ENCODE results near the gene PNKP. TPM values are rescaled to one million over a fixed set of nuclear protein-coding genes. Genes with fewer than 3 reads are reported as not detected.

The PNKP gene
- total and polyA plus RNA-seq, 10 of the 15 experiments (the other 5 are each of a cell fraction or from before 2014, with no cell fraction given) = 2.9 to 82.3 (median 33.2) TPM

- TF ChIP-seq, protein P1, sequence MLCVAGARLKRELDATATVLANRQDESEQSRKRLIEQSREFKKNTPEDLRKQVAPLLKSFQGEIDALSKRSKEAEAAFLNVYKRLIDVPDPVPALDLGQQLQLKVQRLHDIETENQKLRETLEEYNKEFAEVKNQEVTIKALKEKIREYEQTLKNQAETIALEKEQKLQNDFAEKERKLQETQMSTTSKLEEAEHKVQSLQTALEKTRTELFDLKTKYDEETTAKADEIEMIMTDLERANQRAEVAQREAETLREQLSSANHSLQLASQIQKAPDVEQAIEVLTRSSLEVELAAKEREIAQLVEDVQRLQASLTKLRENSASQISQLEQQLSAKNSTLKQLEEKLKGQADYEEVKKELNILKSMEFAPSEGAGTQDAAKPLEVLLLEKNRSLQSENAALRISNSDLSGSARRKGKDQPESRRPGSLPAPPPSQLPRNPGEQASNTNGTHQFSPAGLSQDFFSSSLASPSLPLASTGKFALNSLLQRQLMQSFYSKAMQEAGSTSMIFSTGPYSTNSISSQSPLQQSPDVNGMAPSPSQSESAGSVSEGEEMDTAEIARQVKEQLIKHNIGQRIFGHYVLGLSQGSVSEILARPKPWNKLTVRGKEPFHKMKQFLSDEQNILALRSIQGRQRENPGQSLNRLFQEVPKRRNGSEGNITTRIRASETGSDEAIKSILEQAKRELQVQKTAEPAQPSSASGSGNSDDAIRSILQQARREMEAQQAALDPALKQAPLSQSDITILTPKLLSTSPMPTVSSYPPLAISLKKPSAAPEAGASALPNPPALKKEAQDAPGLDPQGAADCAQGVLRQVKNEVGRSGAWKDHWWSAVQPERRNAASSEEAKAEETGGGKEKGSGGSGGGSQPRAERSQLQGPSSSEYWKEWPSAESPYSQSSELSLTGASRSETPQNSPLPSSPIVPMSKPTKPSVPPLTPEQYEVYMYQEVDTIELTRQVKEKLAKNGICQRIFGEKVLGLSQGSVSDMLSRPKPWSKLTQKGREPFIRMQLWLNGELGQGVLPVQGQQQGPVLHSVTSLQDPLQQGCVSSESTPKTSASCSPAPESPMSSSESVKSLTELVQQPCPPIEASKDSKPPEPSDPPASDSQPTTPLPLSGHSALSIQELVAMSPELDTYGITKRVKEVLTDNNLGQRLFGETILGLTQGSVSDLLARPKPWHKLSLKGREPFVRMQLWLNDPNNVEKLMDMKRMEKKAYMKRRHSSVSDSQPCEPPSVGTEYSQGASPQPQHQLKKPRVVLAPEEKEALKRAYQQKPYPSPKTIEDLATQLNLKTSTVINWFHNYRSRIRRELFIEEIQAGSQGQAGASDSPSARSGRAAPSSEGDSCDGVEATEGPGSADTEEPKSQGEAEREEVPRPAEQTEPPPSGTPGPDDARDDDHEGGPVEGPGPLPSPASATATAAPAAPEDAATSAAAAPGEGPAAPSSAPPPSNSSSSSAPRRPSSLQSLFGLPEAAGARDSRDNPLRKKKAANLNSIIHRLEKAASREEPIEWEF (IDR thresholded peaks at IDR 0.05; ENCODE audit: insufficient replicate concordance, low read depth, low read length) = peak; percentile 15
- peak; percentile 16; the same call in 1 of the 2 replicates for TF ChIP-seq SMC3 (IDR thresholded peaks at IDR 0.05; ENCODE audit: borderline replicate concordance, low read length)
- TF ChIP-seq NFIC (IDR thresholded peaks at IDR 0.05; ENCODE audit: low read depth, low read length) = peak; percentile 83; the same call in 1 of the 2 replicates
- TF ChIP-seq RCOR1 (conservative IDR thresholded peaks at IDR 0.05; ENCODE audit: low read depth, low read length) = 0 out of 2 replicates have a peak, but pooled peaks have one; percentile 50
- TF ChIP-seq RELB (IDR thresholded peaks at IDR 0.05; ENCODE audit: low read depth) = peak; percentile 84
- TF ChIP-seq SP1 (IDR thresholded peaks at IDR 0.05; ENCODE audit: low read depth, low read length) = peak; percentile 76
- TF ChIP-seq, protein P2, sequence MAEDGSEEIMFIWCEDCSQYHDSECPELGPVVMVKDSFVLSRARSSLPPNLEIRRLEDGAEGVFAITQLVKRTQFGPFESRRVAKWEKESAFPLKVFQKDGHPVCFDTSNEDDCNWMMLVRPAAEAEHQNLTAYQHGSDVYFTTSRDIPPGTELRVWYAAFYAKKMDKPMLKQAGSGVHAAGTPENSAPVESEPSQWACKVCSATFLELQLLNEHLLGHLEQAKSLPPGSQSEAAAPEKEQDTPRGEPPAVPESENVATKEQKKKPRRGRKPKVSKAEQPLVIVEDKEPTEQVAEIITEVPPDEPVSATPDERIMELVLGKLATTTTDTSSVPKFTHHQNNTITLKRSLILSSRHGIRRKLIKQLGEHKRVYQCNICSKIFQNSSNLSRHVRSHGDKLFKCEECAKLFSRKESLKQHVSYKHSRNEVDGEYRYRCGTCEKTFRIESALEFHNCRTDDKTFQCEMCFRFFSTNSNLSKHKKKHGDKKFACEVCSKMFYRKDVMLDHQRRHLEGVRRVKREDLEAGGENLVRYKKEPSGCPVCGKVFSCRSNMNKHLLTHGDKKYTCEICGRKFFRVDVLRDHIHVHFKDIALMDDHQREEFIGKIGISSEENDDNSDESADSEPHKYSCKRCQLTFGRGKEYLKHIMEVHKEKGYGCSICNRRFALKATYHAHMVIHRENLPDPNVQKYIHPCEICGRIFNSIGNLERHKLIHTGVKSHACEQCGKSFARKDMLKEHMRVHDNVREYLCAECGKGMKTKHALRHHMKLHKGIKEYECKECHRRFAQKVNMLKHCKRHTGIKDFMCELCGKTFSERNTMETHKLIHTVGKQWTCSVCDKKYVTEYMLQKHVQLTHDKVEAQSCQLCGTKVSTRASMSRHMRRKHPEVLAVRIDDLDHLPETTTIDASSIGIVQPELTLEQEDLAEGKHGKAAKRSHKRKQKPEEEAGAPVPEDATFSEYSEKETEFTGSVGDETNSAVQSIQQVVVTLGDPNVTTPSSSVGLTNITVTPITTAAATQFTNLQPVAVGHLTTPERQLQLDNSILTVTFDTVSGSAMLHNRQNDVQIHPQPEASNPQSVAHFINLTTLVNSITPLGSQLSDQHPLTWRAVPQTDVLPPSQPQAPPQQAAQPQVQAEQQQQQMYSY (CRISPR knock-in tag; IDR thresholded peaks at IDR 0.05) = no peak
- TF ChIP-seq SKIL (IDR thresholded peaks at IDR 0.05; ENCODE audit: low read depth, poor library complexity, severe bottlenecking) = peak; percentile 87
- peak; percentile 63; the same call in 1 of the 2 replicates for TF ChIP-seq RB1 (IDR thresholded peaks at IDR 0.05; ENCODE audit: borderline replicate concordance)
- TF ChIP-seq ZBED1 (IDR thresholded peaks at IDR 0.05; ENCODE audit: borderline replicate concordance) = peak; percentile 22; the same call in 1 of the 2 replicates
- 0 out of 2 replicates have a peak, but pooled peaks have one; percentile 54 for TF ChIP-seq ZNF207 (IDR thresholded peaks at IDR 0.05; ENCODE audit: borderline replicate concordance)
- no peak for TF ChIP-seq FOXK2 (IDR thresholded peaks at IDR 0.05)
- peak; percentile 34 for TF ChIP-seq NBN (IDR thresholded peaks at IDR 0.05)
- TF ChIP-seq BCL11A (IDR thresholded peaks at IDR 0.05; ENCODE audit: low read depth, low read length) = peak; percentile 73; the same call in 1 of the 2 replicates
- TF ChIP-seq IKZF2 (IDR thresholded peaks at IDR 0.05) = peak; percentile 95 to 97
These were observed 29.7 kb upstream of the PNKP start, which contains the start of gene IL4I1 (continued) for GRCh38 chr19:49896863-49897621.
